ENCODE measurements around the gene SERPINB6. TPM values are rescaled to one million over a fixed set of nuclear protein-coding genes. Genes with fewer than 3 reads are reported as not detected.

Gene SERPINB6
- polyA plus RNA-seq, 10 donors, result 71.4 to 98.7 (median 74.5) TPM

DNA sequence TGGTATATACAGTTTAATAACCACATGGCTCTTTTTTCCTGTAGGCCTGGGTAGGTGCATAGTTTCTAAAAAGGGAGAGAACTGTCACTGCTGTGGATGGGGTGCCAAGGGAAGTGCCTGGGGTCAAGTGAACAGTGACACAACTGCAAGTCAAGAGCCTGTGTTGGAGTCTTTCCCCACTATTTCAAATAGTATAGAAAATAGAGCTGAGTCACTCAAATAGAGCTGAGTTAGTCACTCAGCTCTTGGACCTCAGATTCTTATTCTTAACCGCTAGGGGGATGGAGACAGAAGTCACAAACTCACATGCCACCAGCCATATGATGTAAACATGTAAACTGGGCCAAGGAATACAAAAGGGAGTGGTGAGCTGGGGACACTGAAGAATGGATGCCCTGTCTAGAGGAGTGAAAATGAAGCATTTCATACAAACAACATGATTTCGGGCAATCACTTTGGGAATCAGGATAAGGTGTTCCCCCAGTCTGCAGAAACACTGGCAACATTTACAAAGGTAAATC lies 30.5 kb upstream of the SERPINB6 start:
- DNase-seq, result peak in 2 of 3 donors; percentile 45 to 53

- no peak for DNase-seq
These were observed 29.9 kb upstream of the SERPINB6 start for GRCh38 chr6:3001146-3001772.

DNA sequence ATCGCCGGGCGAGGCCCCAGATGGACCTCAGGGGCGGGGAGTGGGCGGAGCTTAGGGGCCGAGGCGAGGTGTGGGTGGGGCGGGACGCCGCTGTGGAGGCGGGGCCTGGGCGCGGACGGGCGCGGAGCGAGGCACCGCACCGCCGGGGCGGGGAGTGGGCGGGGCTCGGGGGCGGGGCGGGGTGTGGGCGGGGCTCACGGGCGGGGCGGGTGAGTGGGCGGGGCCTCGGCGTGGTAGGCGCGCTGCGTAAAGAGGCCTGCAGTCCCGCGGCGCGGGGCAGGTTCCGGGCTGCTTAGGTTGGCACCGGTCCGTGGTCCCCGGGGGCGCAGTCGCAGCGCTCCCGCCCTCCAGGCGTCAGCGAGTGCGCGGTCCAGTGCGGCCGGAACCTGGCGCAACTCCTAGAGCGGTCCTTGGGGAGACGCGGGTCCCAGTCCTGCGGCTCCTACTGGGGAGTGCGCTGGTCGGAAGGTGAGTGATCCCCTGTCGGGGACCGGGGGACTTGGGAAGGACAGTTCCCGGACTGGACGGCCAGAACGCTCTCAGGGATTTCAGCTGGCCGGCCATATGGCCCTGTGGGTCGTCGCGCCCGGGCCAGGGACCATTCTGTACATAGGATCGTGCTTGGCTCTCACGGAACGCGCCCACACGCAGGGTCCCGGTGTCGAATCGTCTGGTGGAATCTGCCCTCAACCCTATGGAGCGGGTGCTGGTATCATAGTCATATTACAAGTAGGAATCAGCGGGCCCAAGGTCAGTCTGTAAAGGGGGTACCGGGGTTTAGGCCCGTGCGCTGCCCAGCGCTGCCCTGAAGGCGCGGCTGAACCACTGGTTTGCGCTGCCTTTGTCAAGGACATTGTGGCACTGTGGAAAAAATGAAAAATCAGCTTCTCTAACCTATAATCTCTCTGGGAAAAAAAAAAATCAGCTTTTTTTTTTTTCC lies 28.5 kb upstream of the SERPINB6 start, which contains the start of gene NQO2:
Gene NQO2 (plus strand): TSS at position 277 of the 940 bp plus-strand sequence. CDS start 6,659 bp downstream, outside the sequence.
- peak; percentile 83 to 87 (median 86) for DNase-seq

GRCh38 chr6:2998998-2999617 lies 27.7 kb upstream of the SERPINB6 start:
- peak in 2 of 3 donors; percentile 26 to 89 for DNase-seq

DNA sequence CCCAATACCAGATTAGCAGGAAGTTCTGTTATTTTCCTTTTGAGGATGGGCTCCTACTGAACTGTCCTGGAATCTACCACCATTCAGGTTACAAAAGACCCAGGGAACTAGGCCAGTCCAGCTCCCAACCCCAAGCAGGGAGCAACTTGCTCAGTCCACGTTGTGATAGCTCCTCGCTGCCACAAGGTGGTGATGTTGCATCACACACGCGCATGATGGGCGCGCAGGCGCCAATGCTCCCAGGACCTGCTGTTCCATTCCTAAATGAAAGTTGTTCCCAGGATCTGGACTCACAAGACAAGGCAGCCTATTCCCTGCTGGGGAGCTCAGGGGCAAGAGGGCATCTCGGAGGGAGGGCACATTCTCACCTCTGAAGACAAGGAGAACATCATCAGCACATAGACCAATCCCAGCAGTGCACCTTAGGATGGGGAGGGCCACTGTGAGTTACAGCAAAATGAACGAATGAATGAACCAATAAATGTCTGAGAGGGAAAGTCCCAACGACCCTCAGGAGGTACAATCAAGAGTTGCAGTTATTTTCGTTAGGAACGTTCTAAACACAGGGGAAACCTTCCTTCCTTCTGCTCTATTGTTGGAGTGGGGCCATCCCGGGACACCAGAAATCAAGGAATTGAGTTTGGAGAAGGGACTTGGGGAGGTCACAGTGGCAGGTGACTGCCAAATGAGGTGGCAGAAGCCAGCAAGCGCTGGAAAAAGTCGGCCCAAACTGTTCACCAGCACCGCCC lies 27.1 kb upstream of the SERPINB6 start:
- DNase-seq, result peak in 2 of 3 donors; percentile 27 to 74

GRCh38 chr6:2993755-2994317 lies 22.5 kb upstream of the SERPINB6 start:
- no peak for DNase-seq

GRCh38 chr6:2992330-2992979 lies 21.1 kb upstream of the SERPINB6 start:
- DNase-seq, result no peak

GRCh38 chr6:2990932-2991506 lies 19.7 kb upstream of the SERPINB6 start:
- DNase-seq, result peak in 2 of 3 donors; percentile 19 to 21

DNA sequence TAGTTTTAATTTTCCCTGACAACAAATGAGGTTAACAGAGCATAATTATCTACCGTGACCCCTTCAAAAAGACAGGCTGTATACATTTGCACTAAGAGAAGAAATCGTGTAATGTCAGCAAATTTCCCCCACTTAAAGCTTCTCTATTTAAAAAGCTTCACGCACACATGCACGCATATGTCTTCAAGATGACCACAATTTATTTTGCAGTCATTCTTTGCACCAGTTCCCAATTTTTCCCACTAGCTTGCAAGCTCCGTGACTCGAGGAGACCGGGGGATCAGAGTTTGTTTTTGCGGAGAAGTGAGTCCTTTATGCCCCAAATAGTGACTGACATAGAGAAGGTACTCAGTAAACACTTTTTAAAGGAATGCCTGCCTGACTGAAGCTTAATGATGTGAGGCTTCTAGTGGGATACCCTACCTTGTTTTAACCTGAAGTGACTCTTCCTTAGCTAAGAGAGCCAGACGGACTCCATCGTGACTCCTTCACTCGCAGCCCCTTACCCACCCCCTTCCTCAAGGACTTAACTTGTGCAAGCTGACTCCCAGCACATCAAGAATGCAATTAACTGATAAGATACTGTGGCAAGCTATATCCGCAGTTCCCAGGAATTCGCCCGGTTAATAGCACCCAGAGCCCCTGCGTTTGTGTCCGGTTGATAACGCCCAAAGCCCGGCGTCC lies 19.0 kb upstream of the SERPINB6 start:
- DNase-seq, result peak; percentile 42 to 82 (median 44)

GRCh38 chr6:2989332-2990247 lies 18.2 kb upstream of the SERPINB6 start:
- peak; percentile 97 to 99 (median 99) for DNase-seq

DNA sequence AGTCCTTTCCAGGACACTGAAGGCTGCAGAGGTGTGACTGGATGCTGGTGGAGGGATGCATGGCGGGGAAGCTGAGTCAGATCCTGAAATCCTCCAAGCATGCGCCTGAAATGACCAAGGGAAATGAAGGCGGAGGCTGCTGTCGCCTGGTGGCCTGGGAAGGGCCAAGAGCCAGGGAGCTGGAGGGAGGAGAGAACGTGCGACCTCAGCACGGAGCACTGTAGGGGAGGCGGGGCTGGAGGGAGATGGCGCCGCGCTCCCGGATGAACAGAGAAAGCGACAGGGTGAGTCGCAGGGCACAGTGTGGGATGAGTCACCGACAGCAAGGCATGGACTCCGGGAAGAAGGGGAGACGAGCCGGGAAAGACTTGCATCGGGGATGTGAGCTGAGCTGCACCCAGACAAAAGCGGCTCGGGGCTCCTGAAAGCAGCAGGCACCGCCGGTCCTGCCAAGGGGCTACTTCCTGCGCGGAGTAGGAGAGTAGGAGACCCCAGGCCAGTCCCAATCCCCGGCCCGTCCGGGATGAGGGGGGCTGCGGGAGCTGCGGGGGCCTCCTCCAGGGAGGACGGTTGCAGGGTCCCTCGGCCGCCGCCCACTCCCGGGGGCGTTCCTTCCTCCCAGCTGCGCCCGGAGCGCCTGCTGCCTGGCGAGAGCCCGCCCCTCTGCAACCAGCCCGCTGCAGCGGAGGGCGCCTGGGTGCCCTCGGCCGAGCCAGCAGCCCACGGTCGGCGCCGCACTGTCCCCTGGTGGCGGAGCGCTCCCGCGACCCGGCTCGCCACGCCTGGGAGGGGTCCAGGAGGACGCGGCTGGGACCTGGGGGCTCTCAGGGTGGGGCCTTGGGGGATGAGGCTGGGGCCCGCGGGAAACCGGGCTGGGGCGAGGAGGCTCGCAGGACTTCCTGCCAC lies 17.3 kb upstream of the SERPINB6 start:
- DNase-seq, result peak; percentile 89 to 95 (median 95)

DNA sequence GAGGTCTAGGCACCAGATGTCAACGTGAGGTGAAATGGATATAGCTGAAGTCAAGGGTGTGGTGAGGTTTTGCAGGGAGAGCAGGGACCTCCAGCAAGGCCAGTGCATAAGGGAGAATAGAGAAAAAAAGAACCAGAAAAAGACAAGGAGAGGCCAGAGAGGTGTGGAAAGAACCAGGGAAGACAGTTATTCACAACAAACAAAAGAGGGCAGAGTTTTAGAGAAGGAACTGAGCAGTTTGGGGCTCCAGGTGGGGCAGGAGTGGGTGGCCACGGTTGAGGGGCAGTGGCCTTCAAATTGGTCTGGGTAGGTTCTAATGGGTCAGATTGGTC lies 16.7 kb upstream of the SERPINB6 start:
- no peak for DNase-seq

GRCh38 chr6:2986722-2987221 lies 15.4 kb upstream of the SERPINB6 start:
- DNase-seq, result peak; percentile 88 to 96 (median 92)

GRCh38 chr6:2984738-2985406 lies 13.5 kb upstream of the SERPINB6 start:
- no peak for DNase-seq

- DNase-seq, result no peak
These were observed 11.2 kb upstream of the SERPINB6 start for GRCh38 chr6:2982426-2983117.

- no peak for DNase-seq
These were observed 9.1 kb upstream of the SERPINB6 start for GRCh38 chr6:2980465-2980855.
